IMR-90 (cell line): Measurements from ENCODE around the gene QKI. TPM values are rescaled to one million over a fixed set of nuclear protein-coding genes. Genes with fewer than 3 reads are reported as not detected.

Experiments
- ATAC-seq: fragments of 200-7000 bp; cut with Tn5 transposase; 2 replicates; pipeline ENCODE4 v1.9.1; 2020; ENCODE audit warnings: low read depth, mild to moderate bottlenecking, moderate library complexity
- BruUV-seq: library from RNA; stranded (reverse); fragments of 400-500 nt; replicated peaks from 2 replicates; lab custom pipeline; 2021; lab: Mats Ljungman, UMichigan
- CTCF ChIA-PET: fragments of 300-600 bp; formaldehyde crosslinking; extraction: SDS; loops from one replicate; lab custom pipeline; 2021; ENCODE audit warnings: antibody characterized with exemption; lab: Yijun Ruan, JAX
- POLR2A ChIA-PET: fragments of 300-600 bp; sonication (Branson Sonifier 250); formaldehyde crosslinking; loops from one replicate; lab custom pipeline; 2022; ENCODE audit warnings: antibody characterized with exemption; ENCODE audit not compliant: unreplicated experiment; lab: Charles Lee
- DNase-seq: peaks from one replicate; pipeline ENCODE4 v3.0.0; 2013
- H2AFZ ChIP-seq: replicated peaks from 2 replicates; pipeline ENCODE3; 2013; ENCODE audit warnings: low read length, mild to moderate bottlenecking; ENCODE audit not compliant: poor library complexity
- H2AK5ac ChIP-seq: 2 replicates; pipeline ENCODE4 v1.6.1; 2013; ENCODE audit warnings: low read depth, low read length, inconsistent platforms
- H2AK9ac ChIP-seq: replicated peaks from 2 replicates; pipeline ENCODE3; 2013; ENCODE audit warnings: mild to moderate bottlenecking, low read depth, low read length, moderate library complexity; ENCODE audit not compliant: poor library complexity
- H2BK120ac ChIP-seq: 2 replicates; pipeline ENCODE4 v1.6.1; 2013; ENCODE audit warnings: low read depth, low read length, inconsistent platforms
- H2BK15ac ChIP-seq: 3 replicates; pipeline ENCODE4 v1.6.1; 2013; ENCODE audit warnings: low read depth, low read length, inconsistent platforms
- H2BK20ac ChIP-seq: 2 replicates; pipeline ENCODE4 v1.6.1; 2013; ENCODE audit warnings: low read depth, mild to moderate bottlenecking, inconsistent platforms, low read length, moderate library complexity
- H2BK5ac ChIP-seq: 2 replicates; pipeline ENCODE4 v1.6.1; 2013; ENCODE audit warnings: mild to moderate bottlenecking, low read depth, low read length, inconsistent platforms; ENCODE audit not compliant: poor library complexity, severe bottlenecking
- H3K14ac ChIP-seq: replicated peaks from 2 replicates; pipeline ENCODE4 v1.6.1; 2013; ENCODE audit warnings: low read depth, low read length, inconsistent platforms
- H3K18ac ChIP-seq: 2 replicates; pipeline ENCODE4 v1.6.1; 2013; ENCODE audit warnings: low read depth, low read length, control low read depth
- H3K23ac ChIP-seq: 2 replicates; pipeline ENCODE4 v1.6.1; 2013; ENCODE audit warnings: low read depth, low read length, inconsistent platforms
- H3K27ac ChIP-seq: 2 replicates; pipeline ENCODE4 v1.5.1; 2013; ENCODE audit warnings: mild to moderate bottlenecking, control low read depth, low read length; ENCODE audit not compliant: insufficient read depth
- H3K27me3 ChIP-seq: 2 replicates; pipeline ENCODE4 v1.6.1; 2013; ENCODE audit warnings: low read length; ENCODE audit not compliant: control insufficient read depth, insufficient read depth
- H3K36me3 ChIP-seq: 2 replicates; pipeline ENCODE4 v1.6.1; 2013; ENCODE audit warnings: low read length, mixed read lengths; ENCODE audit not compliant: control insufficient read depth, insufficient read depth
- H3K4ac ChIP-seq: 2 replicates; pipeline ENCODE4 v1.6.1; 2013; ENCODE audit warnings: low read depth, low read length, inconsistent platforms
- H3K4me1 ChIP-seq: 2 replicates; pipeline ENCODE4 v1.6.1; 2013; ENCODE audit warnings: low read length, mixed read lengths; ENCODE audit not compliant: control insufficient read depth, insufficient read depth
- H3K4me2 ChIP-seq: 2 replicates; pipeline ENCODE4 v1.6.1; 2013; ENCODE audit warnings: low read depth, mild to moderate bottlenecking, control low read depth, low read length, moderate library complexity
- H3K4me3 ChIP-seq: 2 replicates; pipeline ENCODE4 v1.5.1; 2013; ENCODE audit warnings: low read depth, mild to moderate bottlenecking, control low read depth, low read length, moderate library complexity; ENCODE audit not compliant: insufficient read depth
- H3K56ac ChIP-seq: 2 replicates; pipeline ENCODE4 v1.6.1; 2013; ENCODE audit warnings: low read length, inconsistent platforms; ENCODE audit not compliant: insufficient read depth; ENCODE audit errors: extremely low read depth
- H3K79me1 ChIP-seq, 2 experiments: 2 replicates each; pipeline ENCODE4 v1.6.1; 2013; ENCODE audit warnings: low read length in 2 of 2, inconsistent platforms in 1 of 2, low read depth in 1 of 2
- H3K9ac ChIP-seq: 2 replicates; pipeline ENCODE4 v1.6.1; 2013; ENCODE audit warnings: low read depth, low read length, control low read depth
- H3K9me1 ChIP-seq: 2 replicates; pipeline ENCODE4 v1.6.1; 2013; ENCODE audit warnings: low read length, inconsistent platforms; ENCODE audit not compliant: insufficient read depth
- H3K9me3 ChIP-seq: 2 replicates; pipeline ENCODE4 v1.6.1; 2013; ENCODE audit warnings: low read length; ENCODE audit not compliant: control insufficient read depth, insufficient read depth
- H4K20me1 ChIP-seq: 2 replicates; pipeline ENCODE4 v1.6.1; 2013; ENCODE audit warnings: low read length, inconsistent platforms; ENCODE audit not compliant: insufficient read depth
- H4K5ac ChIP-seq: 2 replicates; pipeline ENCODE4 v1.6.1; 2013; ENCODE audit warnings: mild to moderate bottlenecking, low read depth, low read length, control low read depth
- H4K8ac ChIP-seq, 2 experiments: 2 replicates each; pipeline ENCODE4 v1.6.1; 2013; ENCODE audit warnings: low read depth in 2 of 2, low read length in 2 of 2, control low read depth in 1 of 2, inconsistent platforms in 1 of 2
- H4K91ac ChIP-seq: 2 replicates; pipeline ENCODE4 v1.6.1; 2013; ENCODE audit warnings: low read depth, low read length, inconsistent platforms; ENCODE audit not compliant: insufficient read depth
- CHD1 ChIP-seq: IDR thresholded peaks from 2 replicates; pipeline ENCODE4 v1.6.1; 2012; ENCODE audit warnings: low read depth, low read length, improper control_type of control experiment
- ELK1 ChIP-seq: fragments of 150-350 bp; IDR thresholded peaks from 2 replicates; pipeline ENCODE4 v1.6.1; 2016; ENCODE audit warnings: low read depth, mild to moderate bottlenecking, low read length, moderate library complexity, borderline replicate concordance
- MAFK ChIP-seq: IDR thresholded peaks from 2 replicates; pipeline ENCODE4 v1.6.1; 2012; ENCODE audit warnings: low read depth, low read length, improper control_type of control experiment
- MXI1 ChIP-seq: IDR thresholded peaks from 2 replicates; pipeline ENCODE4 v1.6.1; 2012; ENCODE audit warnings: low read depth, mild to moderate bottlenecking, low read length, moderate library complexity, borderline replicate concordance
- NFE2L2 ChIP-seq: fragments of 150-350 bp; IDR thresholded peaks from 2 replicates; pipeline ENCODE4 v1.6.1; 2016; ENCODE audit warnings: low read depth, mild to moderate bottlenecking, low read length
- RCOR1 ChIP-seq: IDR thresholded peaks from 2 replicates; pipeline ENCODE4 v1.6.1; 2012; ENCODE audit warnings: mild to moderate bottlenecking, low read length, improper control_type of control experiment; ENCODE audit not compliant: insufficient replicate concordance
- WGBS, 2 experiments: methylation state at CpG; one replicate each; pipeline versions ENCODE4 v1.1.5 to v1.1.7; 2013; ENCODE audit warnings: missing lambda C conversion rate in 2 of 2; ENCODE audit not compliant: insufficient read length in 1 of 2; ENCODE audit errors: extremely low coverage in 2 of 2; 5-methylcytosine and 5-hydroxymethylcytosine counted together
- dilution Hi-C: fragments of 300-500 bp; cut with HindIII; formaldehyde crosslinking; loops from one replicate; pipeline ENCODE4 v1.14.3; 2018; ENCODE audit warnings: low sequenced_read_pairs; ENCODE audit not compliant: unreplicated experiment
- in situ Hi-C: fragments of 300-500 bp; cut with MboI; formaldehyde crosslinking; loops from 3 replicates; pipeline ENCODE4 v1.14.3; 2019; ENCODE audit warnings: low sequenced_read_pairs, inconsistent platforms, mixed read lengths
- intact Hi-C: fragments of 100-400 bp; cut with micrococcal nuclease; formaldehyde crosslinking; loops from 2 replicates; pipeline ENCODE4 v1.10.0; 2022
- polyA plus RNA-seq, 3 experiments: library from polyadenylated mRNA; depleted of rRNA; stranded (reverse); fragments of >200 nt; gene quantifications; 2 replicates each; pipeline ENCODE4 v1.2.3, GENCODE V29; 2012; ENCODE audit warnings: low replicate concordance in 1 of 3
- total RNA-seq: library from RNA; depleted of rRNA; stranded (reverse); fragments of >200 nt; gene quantifications from 2 replicates; pipeline ENCODE4 v1.2.3, GENCODE V29; 2012

Gene QKI
- total and polyA plus RNA-seq, 2 of the 4 experiments (the other 2 are of a cell fraction): 112 to 232 TPM

- Histone ChIP-seq H2BK5ac (no peak overlapping the region), H3K27ac (no peak overlapping the region), H2BK20ac (no peak overlapping the region), H3K4me1 (0 out of 2 replicates have a peak, but pooled peaks cover 1% of the 10 kb centered on the region), H3K14ac (no peak overlapping the region), H4K91ac (no peak overlapping the region), H3K9ac (no peak overlapping the region), H2AFZ (no peak overlapping the region), H3K4me2 (no peak overlapping the region), H3K4me3 (no peak overlapping the region), H2AK9ac (no peak overlapping the region), H2AK5ac (no peak overlapping the region), H3K79me1 (peaks cover 19 to 35% of the 10 kb centered on the region in 2 experiments), H4K8ac (no peak overlapping the region), H3K18ac (no peak overlapping the region), H3K9me3 (peaks cover 11% of the 10 kb centered on the region), H3K9me1 (peaks cover 6% of the 10 kb centered on the region), H3K56ac (no peak overlapping the region), H3K4ac (no peak overlapping the region), H3K36me3 (peaks cover 6% of the 10 kb centered on the region), H4K20me1 (peaks cover 30% of the 10 kb centered on the region), H2BK15ac (no peak overlapping the region), H4K5ac (no peak overlapping the region), H3K23ac (no peak overlapping the region), H3K27me3 (no peaks in the 10 kb centered on the region), H2BK120ac (no peak overlapping the region)
- TF ChIP-seq MXI1 (no peak), NFE2L2 (no peak), RCOR1 (no peak), MAFK (no peak), CHD1 (no peak), ELK1 (no peak)
- no TSS peak for BruUV-seq
- dilution Hi-C loops (no loop called here), in situ Hi-C loops (no loop called here), intact Hi-C loops (no loop called here)
- CTCF ChIA-PET: interaction anchor here (0.8 kb wide), 1 partner anchor 11 kb away, joined by 3 read pairs; no protein-coding TSS in a partner anchor
- no peak for ATAC-seq
- DNase-seq: no peak
- no CpG with 5 or more reads among the region's 1 CpG for WGBS, 2 experiments
- POLR2A ChIA-PET: no interaction called here
Measured at GRCh38 chr6:163469459-163469985, 55.0 kb downstream of the QKI start.
